HCT116 (cell line): ENCODE data around the gene FREM3.

Experiments used
- CEBPB ChIP-seq: IDR thresholded peaks from 2 replicates; pipeline ENCODE4 v1.6.1; 2012; ENCODE audit warnings: low read depth
- CTCF ChIP-seq, 3 experiments: fragments of 200-600 bp in 1 of 3; sonication (generic) in 1 of 3; IDR thresholded peaks in 2 of 3; conservative IDR thresholded peaks in 1 of 3; 2 replicates each; pipeline ENCODE4 v1.5.1; 2012 to 2017; ENCODE audit warnings: low read depth in 2 of 3, low read length in 2 of 3, antibody characterized with exemption in 1 of 3, borderline replicate concordance in 1 of 3, control low read depth in 1 of 3, mild to moderate bottlenecking in 1 of 3, mixed read lengths in 1 of 3, mixed run types in 1 of 3, moderate library complexity in 1 of 3; ENCODE audit not compliant: insufficient read depth in 1 of 3
- EZH2 ChIP-seq: fragments of 200-600 bp; sonication (generic); IDR thresholded peaks from 2 replicates; pipeline ENCODE4 v1.6.1; 2017; ENCODE audit warnings: antibody characterized with exemption, mixed run types
- EZH2phosphoT487 ChIP-seq: fragments of 200-600 bp; IDR thresholded peaks from 2 replicates; pipeline ENCODE4 v1.6.1; 2018; ENCODE audit warnings: antibody characterized with exemption, borderline replicate concordance
- MAX ChIP-seq: IDR thresholded peaks from 2 replicates; pipeline ENCODE4 v1.6.1; 2012
- POLR2A ChIP-seq: IDR thresholded peaks from 2 replicates; pipeline ENCODE4 v1.7.0; 2011; ENCODE audit warnings: borderline replicate concordance; ENCODE audit not compliant: insufficient read depth, insufficient read length; ENCODE audit errors: extremely low read depth
- POLR2AphosphoS5 ChIP-seq: IDR thresholded peaks from 2 replicates; pipeline ENCODE4 v1.6.1; 2011; ENCODE audit warnings: mild to moderate bottlenecking, low read depth, low read length, moderate library complexity
- RAD21 ChIP-seq: IDR thresholded peaks from 2 replicates; pipeline ENCODE4 v1.6.1; 2012; ENCODE audit warnings: low read depth, mild to moderate bottlenecking
- SRF ChIP-seq: IDR thresholded peaks from 2 replicates; pipeline ENCODE4 v1.6.1; 2012; ENCODE audit warnings: low read depth
- YY1 ChIP-seq: IDR thresholded peaks from 2 replicates; pipeline ENCODE4 v1.6.1; 2011; ENCODE audit warnings: low read length, low read depth, moderate library complexity, mild to moderate bottlenecking; ENCODE audit not compliant: insufficient replicate concordance; ENCODE audit errors: extremely low read depth
- ZBTB33 ChIP-seq: IDR thresholded peaks from 2 replicates; pipeline ENCODE4 v1.6.1; 2011; ENCODE audit warnings: mild to moderate bottlenecking, low read length, moderate library complexity; ENCODE audit not compliant: insufficient replicate concordance; ENCODE audit errors: extremely low read depth

GRCh38 chr4:143641361-143641760 lies 59.1 kb downstream of the FREM3 start:
- TF ChIP-seq CTCF (IDR thresholded peaks at IDR 0.05 in 2 of 3, conservative IDR thresholded peaks at IDR 0.05 in 1 of 3; ENCODE audit: borderline replicate concordance in 1 of 3, insufficient read depth in 1 of 3, low read depth in 2 of 3, low read length in 2 of 3) (no peak), RAD21 (no peak), EZH2 (no peak), POLR2AphosphoS5 (no peak), POLR2A (no peak), CEBPB (no peak), SRF (no peak), ZBTB33 (no peak), MAX (no peak), YY1 (no peak), EZH2phosphoT487 (no peak)
